ENCODE measurements around the gene GGA1.

- TF ChIP-seq EZH2 (IDR thresholded peaks at IDR 0.05) (no peak), POLR2AphosphoS5 (IDR thresholded peaks at IDR 0.05; ENCODE audit: borderline replicate concordance, low read depth, low read length) (no peak)
These were observed 44.4 kb upstream of the GGA1 start for GRCh38 chr22:37564111-37564711.
